Measurements from ENCODE around the gene CHSY1. TPM values are rescaled to one million over a fixed set of nuclear protein-coding genes. Genes with fewer than 3 reads are reported as not detected.

The CHSY1 gene
- total and polyA plus RNA-seq, 2 of the 13 experiments (the other 11 are each of a cell fraction or from before 2014, with no cell fraction given): 13.3 to 13.7 TPM

DNA sequence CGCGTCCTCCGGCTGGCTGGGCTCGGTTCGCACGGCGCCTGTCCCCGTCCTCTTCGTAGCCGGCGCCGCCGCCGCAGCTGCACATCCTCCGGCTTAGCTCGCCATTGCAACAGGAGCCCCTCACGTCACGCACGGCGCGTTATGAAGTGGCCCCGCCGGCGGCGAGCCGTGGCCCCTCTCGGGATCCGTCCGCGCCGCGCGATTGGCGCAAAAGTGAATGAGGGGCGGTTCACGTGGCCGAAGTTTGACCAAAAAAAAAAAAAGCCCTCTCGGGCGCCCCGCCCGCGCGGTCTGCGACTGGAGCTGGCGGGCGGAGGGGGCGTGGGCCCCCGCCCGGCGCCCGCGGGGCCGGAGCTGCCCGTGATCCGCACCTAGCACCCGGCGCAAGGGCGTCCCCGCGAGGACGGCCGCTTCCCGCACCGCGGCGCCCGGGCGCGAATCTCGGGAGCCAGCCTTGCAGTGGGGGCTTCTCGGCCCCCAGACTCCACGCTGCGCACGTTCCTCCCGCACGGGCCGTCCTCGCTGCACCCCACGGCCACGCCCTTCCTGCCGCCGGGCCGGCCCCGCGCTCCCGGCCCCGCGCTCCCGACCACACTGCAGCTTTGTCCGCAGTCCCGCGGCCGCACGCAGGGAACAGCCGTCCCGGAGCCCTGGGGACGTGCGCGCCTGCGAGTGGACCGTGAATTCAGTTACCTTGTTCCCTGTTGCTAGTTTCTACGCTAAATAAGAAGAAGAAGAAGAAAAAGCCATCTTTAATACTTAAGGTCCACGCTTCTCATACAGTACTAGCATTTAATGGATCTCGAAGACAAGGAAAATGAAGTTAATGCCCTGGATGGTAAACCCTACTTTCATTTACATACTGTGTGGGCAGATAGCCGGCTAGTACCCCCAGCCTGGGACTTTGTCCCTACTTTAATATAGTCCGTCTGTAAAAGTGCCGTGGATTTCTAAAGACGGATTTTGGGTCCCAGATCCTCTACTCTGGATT lies at the start of gene CHSY1 (continued):
- TF ChIP-seq ZBTB2 (CRISPR knock-in tag; IDR thresholded peaks at IDR 0.05; ENCODE audit: low read depth) (0 out of 2 replicates have a peak, but pooled peaks have one; percentile 20), ARHGAP35 (CRISPR knock-in tag; IDR thresholded peaks at IDR 0.05; ENCODE audit: borderline replicate concordance) (no peak), SKI (IDR thresholded peaks at IDR 0.05; ENCODE audit: partially characterized antibody) (peak; percentile 81), MEIS2 (CRISPR knock-in tag; IDR thresholded peaks at IDR 0.05) (peak; percentile 55; the same call in 1 of the 2 replicates), SOX13 (IDR thresholded peaks at IDR 0.05) (no peak; the same call in 1 of the 2 replicates), SOX13 (CRISPR knock-in tag; conservative IDR thresholded peaks at IDR 0.05 in 1 of 2, IDR thresholded peaks at IDR 0.05 in 1 of 2) (peak in 1 of 2 experiments; percentile 48; a peak in 2 of 4 replicates), ZNF260 (CRISPR knock-in tag; IDR thresholded peaks at IDR 0.05; ENCODE audit: borderline replicate concordance, low read depth) (no peak), KLF12 (CRISPR knock-in tag; IDR thresholded peaks at IDR 0.05; ENCODE audit: borderline replicate concordance) (no peak; the same call in 1 of the 2 replicates), CREB1 (IDR thresholded peaks at IDR 0.05) (peak; percentile 65), CREB1 (CRISPR knock-in tag; IDR thresholded peaks at IDR 0.05) (peak; percentile 57; the same call in 1 of the 2 replicates), ZNF713 (CRISPR knock-in tag; IDR thresholded peaks at IDR 0.05) (no peak), KAT8 (CRISPR knock-in tag; IDR thresholded peaks at IDR 0.05) (peak; percentile 57), ZFP82 (CRISPR knock-in tag; IDR thresholded peaks at IDR 0.05; ENCODE audit: borderline replicate concordance) (no peak), LCORL (IDR thresholded peaks at IDR 0.05) (no peak), LCORL (CRISPR knock-in tag; IDR thresholded peaks at IDR 0.05) (0 out of 2 replicates have a peak, but pooled peaks have one; percentile 21)
- TF ChIP-seq, protein P1, sequence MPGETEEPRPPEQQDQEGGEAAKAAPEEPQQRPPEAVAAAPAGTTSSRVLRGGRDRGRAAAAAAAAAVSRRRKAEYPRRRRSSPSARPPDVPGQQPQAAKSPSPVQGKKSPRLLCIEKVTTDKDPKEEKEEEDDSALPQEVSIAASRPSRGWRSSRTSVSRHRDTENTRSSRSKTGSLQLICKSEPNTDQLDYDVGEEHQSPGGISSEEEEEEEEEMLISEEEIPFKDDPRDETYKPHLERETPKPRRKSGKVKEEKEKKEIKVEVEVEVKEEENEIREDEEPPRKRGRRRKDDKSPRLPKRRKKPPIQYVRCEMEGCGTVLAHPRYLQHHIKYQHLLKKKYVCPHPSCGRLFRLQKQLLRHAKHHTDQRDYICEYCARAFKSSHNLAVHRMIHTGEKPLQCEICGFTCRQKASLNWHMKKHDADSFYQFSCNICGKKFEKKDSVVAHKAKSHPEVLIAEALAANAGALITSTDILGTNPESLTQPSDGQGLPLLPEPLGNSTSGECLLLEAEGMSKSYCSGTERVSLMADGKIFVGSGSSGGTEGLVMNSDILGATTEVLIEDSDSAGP (CRISPR knock-in tag; IDR thresholded peaks at IDR 0.05; ENCODE audit: borderline replicate concordance): peak; percentile 52
- TF ChIP-seq, protein P2, sequence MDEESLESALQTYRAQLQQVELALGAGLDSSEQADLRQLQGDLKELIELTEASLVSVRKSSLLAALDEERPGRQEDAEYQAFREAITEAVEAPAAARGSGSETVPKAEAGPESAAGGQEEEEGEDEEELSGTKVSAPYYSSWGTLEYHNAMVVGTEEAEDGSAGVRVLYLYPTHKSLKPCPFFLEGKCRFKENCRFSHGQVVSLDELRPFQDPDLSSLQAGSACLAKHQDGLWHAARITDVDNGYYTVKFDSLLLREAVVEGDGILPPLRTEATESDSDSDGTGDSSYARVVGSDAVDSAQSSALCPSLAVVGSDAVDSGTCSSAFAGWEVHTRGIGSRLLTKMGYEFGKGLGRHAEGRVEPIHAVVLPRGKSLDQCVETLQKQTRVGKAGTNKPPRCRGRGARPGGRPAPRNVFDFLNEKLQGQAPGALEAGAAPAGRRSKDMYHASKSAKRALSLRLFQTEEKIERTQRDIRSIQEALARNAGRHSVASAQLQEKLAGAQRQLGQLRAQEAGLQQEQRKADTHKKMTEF (CRISPR knock-in tag; IDR thresholded peaks at IDR 0.05): peak; percentile 54; the same call in 1 of the 2 replicates

Measured in HepG2 (cell line).